Fibroblast of skin of scalp (primary cell): ENCODE measurements around the gene TRIM28.
"Not testable (repeated sequence)": the region's sequence is repeated elsewhere in the genome, so short reads cannot be mapped to it uniquely, and the experiment has no call there.

Experiments used
- DNase-seq: peaks from one replicate; pipeline ENCODE4 v3.0.0-alpha.2; 2013

Gene TRIM28

GRCh38 chr19:58519355-58520256, 24.3 kb upstream of the TRIM28 start, which contains the start of gene ZBTB45:
TSS of gene ZBTB45 (minus strand) at chr19:58519810. CDS start at chr19:58517673, 2,137 bp downstream.
- peak; percentile 98 for DNase-seq

DNA sequence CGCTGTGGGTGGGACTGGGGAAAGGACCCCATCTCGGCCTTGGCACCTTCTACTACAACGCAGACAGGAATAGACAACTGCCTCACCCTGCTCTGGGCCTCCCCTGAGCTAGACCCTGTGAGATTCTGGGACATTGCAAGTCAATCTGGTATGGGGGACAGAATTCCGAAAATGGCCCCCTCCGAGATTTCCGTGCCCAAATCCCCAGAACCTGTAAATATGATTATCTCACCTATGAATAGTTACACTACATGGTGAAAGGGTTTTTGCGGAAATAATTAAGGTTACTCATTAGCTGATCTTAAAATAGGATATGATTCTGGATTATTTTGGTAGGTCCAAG, 23.6 kb upstream of the TRIM28 start:
- DNase-seq: no peak

DNA sequence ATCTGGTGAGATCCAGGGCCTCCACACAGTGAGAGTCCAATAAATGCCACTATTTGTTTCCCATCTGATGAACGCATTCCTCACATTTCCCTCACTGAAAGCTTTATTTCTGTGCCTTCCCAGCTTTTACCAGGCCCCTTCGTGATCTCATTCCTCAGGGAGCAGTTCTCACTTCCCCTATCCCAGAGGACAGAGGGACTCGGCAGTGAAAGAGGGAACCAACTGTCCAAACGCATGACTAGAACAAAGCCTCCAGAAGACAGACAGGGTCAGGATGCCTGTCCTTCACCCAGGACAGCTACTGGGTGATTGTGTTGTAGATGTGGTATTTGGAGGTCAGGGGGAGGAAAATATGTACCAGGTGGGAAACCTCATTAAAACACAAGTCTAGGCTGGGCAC, 22.2 kb upstream of the TRIM28 start:
- DNase-seq: no peak

GRCh38 chr19:58522709-58523108, 21.2 kb upstream of the TRIM28 start:
- no peak for DNase-seq

- no peak for DNase-seq
These were observed 14.5 kb upstream of the TRIM28 start for GRCh38 chr19:58529405-58529804.

DNA sequence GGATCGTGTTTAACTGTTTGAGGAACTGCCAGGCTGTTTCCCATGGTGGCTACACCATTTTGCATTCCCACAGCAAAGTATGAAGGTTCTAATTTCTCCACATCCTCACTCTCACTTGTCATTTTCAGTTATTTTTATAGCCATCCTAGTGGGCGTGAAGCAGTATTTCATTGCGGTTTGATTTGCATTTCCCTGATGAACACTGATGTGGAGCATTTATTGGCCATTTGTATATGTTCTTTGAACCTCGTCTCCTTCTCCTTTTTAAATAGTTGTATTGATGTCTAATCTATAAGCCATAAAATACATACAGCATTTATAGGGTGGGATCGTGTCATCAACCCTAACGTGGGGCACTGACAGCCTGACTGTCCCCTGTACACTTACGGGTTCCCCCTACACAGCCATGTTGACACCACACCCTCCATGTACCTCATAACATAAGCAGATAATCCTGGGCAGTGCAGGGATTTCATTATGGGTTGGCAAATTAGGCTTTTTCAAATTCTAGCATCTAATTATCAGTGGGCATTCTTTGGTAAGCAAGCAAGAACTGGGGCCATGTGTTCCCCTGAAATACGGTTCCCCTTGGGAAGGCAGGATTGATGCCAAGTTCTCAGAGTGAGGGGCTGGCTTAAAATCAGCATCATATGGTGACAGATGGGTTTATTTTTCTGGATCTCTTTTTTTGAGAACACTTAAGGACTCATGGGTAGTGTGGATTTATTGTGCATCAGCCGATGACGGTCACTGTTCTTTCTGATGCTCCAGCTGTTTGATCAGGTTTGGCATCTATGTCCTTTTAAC, 12.6 kb upstream of the TRIM28 start:
- no peak for DNase-seq

DNA sequence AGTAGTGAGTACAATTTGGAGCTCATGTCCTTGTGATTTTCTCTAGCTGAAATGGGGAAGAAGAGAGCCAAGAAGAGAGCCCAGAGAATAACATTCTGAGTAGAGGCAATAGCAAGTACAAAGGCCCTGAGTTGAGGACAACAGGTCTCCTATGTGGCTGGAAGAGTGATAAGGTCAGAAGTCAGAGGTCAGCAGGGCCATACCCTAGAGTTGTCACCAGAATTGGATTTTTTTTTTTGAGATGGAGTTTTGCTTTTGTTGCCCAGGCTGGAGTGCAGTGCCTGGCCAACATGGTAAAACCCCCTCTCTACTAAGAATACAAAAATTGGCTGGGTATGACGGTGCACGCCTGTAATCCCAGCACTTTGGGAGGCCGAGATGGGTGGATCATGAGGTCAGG, 8.0 kb upstream of the TRIM28 start:
- DNase-seq: no peak

DNA sequence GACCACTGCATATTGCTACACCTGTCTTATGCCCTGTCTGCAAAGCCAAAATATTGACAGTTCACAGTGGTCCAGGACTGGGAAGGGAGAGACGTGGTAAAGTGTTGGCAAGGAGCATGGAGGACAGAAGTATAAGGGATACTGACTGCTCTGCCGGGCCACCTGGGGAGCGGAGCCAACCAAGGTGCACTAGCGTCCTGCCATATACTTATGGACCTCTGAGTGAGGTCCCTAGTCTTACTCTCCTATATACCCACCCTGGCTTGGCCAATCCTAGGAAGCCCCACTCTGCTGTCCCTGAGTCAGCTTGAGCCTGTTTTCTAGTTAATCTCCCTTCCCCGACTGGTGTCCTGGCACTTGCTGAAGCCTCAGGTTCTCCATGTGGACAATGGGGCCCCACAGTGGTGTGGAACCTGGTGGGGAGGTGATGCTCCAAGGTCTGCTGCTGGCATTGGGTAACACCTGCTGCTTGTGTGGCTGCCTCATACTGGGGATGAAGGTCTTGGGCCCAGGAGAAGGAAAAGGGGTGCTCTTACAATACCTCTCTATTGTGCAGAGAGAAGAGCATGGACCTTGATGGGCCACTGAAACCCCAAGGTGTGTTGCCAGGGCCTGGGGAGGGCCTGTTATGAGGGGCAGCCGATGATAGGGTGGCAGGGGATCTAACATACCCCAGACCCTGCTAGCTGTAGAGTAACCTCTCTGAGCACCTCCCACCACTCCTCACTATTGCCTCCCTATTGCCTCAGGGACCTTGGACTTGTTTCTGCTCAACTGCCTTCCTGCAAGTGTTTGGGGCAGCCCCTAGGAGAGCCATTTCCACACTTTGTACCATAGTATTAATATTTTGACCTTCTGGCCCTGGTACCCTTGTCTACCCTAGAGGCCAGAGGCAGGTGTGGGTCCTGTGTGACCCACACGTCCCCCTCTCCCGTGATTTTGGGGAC, 6.7 kb upstream of the TRIM28 start:
- no peak for DNase-seq

GRCh38 chr19:58538257-58539168, 5.4 kb upstream of the TRIM28 start:
- no peak for DNase-seq

DNA sequence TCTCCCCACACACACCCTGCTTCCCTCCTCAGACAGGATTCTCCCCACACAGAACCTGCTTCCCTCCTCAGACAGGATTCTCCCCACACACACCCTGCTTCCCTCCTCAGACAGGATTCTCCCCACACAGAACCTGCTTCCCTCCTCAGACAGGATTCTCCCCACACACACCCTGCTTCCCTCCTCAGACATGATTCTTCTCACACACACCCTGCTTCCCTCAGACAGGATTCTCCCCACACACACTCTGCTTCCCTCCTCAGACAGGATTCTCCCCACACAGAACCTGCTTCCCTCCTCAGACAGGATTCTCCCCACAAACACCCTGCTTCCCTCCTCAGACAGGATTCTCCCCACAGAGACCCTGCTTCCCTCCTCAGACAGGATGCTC, 4.7 kb upstream of the TRIM28 start:
- DNase-seq: not testable (repeated sequence)

DNA sequence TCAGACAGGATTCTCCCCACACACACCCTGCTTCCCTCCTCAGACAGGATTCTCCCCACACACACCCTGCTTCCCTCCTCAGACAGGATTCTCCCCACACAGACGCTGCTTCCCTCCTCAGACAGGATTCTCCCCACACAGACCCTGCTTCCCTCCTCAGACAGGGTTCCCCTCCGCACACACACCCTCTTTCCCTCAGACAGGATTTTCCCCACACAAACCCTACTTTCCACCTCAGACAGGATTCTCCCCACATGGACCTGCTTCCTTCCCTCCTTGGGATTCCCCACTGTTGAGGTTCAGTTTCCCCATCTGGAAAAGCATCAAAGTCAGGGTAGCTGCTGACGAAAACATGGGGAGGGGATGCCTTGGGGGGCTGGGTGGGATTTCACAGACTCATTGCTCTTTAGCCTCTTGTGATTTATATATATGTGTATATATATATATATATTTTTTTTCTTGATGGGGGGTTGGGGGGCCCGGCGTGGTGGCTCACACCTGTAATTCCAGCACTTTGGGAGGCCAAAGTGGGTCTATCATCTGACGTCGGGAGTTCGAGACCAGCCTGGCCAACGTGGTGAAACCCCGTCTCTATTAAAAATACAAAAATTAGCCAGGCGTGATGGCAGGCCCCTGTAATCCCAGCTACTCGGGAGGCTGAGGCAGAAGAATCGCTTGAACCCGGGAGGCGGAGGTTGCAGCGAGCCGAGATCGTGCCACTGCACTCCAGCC, 1.1 kb upstream of the TRIM28 start:
- not testable (repeated sequence) for DNase-seq

DNA sequence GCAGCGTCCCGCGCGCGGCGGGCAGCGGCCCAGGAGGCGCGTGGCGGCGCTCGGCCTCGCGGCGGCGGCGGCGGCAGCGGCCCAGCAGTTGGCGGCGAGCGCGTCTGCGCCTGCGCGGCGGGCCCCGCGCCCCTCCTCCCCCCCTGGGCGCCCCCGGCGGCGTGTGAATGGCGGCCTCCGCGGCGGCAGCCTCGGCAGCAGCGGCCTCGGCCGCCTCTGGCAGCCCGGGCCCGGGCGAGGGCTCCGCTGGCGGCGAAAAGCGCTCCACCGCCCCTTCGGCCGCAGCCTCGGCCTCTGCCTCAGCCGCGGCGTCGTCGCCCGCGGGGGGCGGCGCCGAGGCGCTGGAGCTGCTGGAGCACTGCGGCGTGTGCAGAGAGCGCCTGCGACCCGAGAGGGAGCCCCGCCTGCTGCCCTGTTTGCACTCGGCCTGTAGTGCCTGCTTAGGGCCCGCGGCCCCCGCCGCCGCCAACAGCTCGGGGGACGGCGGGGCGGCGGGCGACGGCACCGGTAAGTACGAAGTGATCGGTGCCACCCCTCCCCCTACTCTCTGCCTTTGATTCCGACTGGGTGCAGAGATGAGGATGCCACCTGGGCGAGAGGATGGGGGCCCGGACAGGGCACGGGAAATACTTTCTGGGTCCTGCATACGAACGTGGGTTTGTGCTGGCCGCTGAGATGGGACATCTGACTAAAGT, 874 bp downstream of the TRIM28 start:
- peak; percentile 71 for DNase-seq

DNA sequence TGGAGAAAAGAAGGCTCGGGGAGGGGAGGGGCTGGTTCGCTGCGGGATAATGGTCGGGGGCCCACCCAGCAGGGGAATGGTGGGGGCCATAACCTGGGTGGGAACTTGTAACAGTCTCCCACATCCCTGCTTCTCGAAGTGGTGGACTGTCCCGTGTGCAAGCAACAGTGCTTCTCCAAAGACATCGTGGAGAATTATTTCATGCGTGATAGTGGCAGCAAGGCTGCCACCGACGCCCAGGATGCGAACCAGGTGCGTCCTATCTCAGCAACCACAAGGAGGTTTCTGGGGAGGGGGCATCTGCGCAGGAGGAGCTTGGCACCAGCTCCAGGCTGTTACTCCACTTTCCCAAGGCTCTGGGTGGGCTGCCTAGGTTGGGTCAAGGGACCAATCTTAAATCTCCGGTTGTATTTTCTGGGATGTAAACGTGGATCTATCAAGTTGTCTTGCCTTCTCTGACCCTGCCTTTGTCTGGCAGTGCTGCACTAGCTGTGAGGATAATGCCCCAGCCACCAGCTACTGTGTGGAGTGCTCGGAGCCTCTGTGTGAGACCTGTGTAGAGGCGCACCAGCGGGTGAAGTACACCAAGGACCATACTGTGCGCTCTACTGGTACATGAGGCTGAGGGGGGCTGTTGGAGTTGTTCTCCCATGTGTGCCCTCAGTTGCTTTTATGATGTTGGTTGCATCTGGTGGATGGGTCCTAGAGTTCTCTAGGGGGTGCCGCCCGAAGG, 1.6 kb downstream of the TRIM28 start:
- no peak for DNase-seq

DNA sequence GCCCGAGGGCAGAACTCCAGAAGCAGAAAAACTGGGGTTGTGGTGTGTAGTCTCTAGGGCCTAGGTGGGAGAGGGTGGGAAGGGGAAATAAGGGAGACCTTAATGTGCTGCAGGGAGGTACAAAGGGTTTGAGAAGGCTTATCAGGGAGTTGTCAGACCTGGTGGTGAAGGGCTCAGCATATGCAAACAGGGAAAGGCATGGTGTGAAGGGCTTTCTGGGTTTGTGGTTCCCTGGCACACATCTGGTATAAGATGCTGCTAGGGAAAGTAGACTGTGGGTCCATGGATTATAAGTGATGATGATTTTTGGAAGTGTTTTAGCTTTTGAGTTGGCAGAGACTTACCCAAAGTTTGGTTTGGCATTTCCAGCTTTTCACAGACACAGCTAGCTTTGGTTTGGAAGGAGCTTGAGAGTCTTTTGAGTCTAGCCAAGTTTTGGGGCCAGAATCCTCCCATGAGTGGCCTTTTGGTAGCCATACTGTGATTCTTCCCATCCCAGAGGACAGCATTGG, 2.2 kb downstream of the TRIM28 start:
- no peak for DNase-seq

DNA sequence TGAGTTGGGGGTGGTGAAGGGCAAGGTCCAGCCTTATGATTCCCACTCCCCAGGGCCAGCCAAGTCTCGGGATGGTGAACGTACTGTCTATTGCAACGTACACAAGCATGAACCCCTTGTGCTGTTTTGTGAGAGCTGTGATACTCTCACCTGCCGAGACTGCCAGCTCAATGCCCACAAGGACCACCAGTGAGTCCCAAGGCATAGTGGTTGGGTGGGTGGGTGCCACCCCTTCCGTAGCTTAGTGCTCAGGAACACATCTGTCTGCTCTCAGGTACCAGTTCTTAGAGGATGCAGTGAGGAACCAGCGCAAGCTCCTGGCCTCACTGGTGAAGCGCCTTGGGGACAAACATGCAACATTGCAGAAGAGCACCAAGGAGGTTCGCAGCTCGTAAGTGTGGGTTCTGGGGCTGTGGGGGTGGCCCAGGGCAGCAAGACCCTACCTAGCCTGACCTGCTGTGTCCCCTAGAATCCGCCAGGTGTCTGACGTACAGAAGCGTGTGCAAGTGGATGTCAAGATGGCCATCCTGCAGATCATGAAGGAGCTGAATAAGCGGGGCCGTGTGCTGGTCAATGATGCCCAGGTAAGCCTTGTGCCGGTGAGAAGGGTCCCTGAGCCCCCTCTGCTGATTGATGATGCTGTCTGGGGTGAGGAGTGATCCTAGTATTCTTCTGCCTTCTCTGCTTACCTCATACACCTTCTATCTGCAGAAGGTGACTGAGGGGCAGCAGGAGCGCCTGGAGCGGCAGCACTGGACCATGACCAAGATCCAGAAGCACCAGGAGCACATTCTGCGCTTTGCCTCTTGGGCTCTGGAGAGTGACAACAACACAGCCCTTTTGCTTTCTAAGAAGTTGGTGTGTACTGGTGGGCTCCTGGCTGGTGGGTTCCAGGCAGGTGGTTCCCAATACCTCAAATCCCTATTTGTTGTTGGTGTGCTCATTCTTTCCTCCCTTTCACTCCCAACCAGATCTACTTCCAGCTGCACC, 3.8 kb downstream of the TRIM28 start:
- DNase-seq: no peak

- no peak for DNase-seq
These were observed 5.2 kb downstream of the TRIM28 start for GRCh38 chr19:58548859-58549663.
